Small intestine (tissue), 7 donors: ENCODE results near the gene AGO4. TPM values are rescaled to one million over a fixed set of nuclear protein-coding genes. Genes with fewer than 3 reads are reported as not detected.

Source experiments
- DNase-seq, 2 donors: peaks; one replicate each; pipeline versions ENCODE4 v3.0.0 to v3.0.0-alpha.2; 2013
- FAIRE-seq: peaks from 2 replicates; lab custom pipeline; 2012; peaks lifted over from hg19 to GRCh38; lab: Jason Lieb, UNC
- H3K27ac ChIP-seq, 3 donors: one replicate each; pipeline ENCODE4 v1.5.1; 2013; ENCODE audit warnings: low read length in 2 of 3, mild to moderate bottlenecking in 2 of 3, control low read depth in 1 of 3, inconsistent platforms in 1 of 3, low read depth in 1 of 3, moderate library complexity in 1 of 3
- H3K27me3 ChIP-seq, 3 donors: one replicate each; pipeline ENCODE4 v1.6.1; 2013; ENCODE audit warnings: low read length in 3 of 3, inconsistent platforms in 1 of 3; ENCODE audit not compliant: control insufficient read depth in 3 of 3, insufficient read depth in 3 of 3
- H3K36me3 ChIP-seq, 3 donors: one replicate each; pipeline ENCODE4 v1.6.1; 2013; ENCODE audit warnings: low read length in 3 of 3, inconsistent platforms in 1 of 3, low read depth in 1 of 3, mild to moderate bottlenecking in 1 of 3, moderate library complexity in 1 of 3; ENCODE audit not compliant: control insufficient read depth in 3 of 3, insufficient read depth in 2 of 3
- H3K4me1 ChIP-seq, 3 donors: one replicate each; pipeline ENCODE4 v1.6.1; 2013; ENCODE audit warnings: low read length in 2 of 3, inconsistent platforms in 1 of 3, low read depth in 1 of 3, mild to moderate bottlenecking in 1 of 3, moderate library complexity in 1 of 3; ENCODE audit not compliant: control insufficient read depth in 3 of 3, insufficient read depth in 2 of 3
- H3K4me3 ChIP-seq, 3 donors: one replicate each; pipeline ENCODE4 v1.5.1; 2013; ENCODE audit warnings: low read length in 3 of 3, control low read depth in 1 of 3, inconsistent platforms in 1 of 3, low read depth in 1 of 3, mild to moderate bottlenecking in 1 of 3, moderate library complexity in 1 of 3
- H3K9me3 ChIP-seq, 2 donors: one replicate each; pipeline ENCODE4 v1.6.1; 2013; ENCODE audit warnings: low read depth in 1 of 2, low read length in 1 of 2; ENCODE audit not compliant: control insufficient read depth in 2 of 2, insufficient read depth in 1 of 2
- WGBS, 3 donors: extraction: QIAGEN DNeasy Blood & Tissue Kit; methylation state at CpG; one replicate each; pipeline ENCODE4 v1.1.7; 2013; 5-methylcytosine and 5-hydroxymethylcytosine counted together
- polyA plus RNA-seq, 4 donors: library from polyadenylated mRNA; stranded (reverse) in 3 of 4; unstranded in 1 of 4; fragments of 200-250 nt in 3 of 4; fragments of 120-200 nt in 1 of 4; gene quantifications; one replicate each; pipeline versions ENCODE4 v1.2.1 to v1.2.3, GENCODE V29; 2013
- donor health status: healthy with polysubstance abuse.
- donor health status: control.
- donor health status: control.
- donor health status: Bipolar disorder and iron deficiency.
- donor health status: healthy.

The AGO4 gene
- polyA plus RNA-seq, 4 donors: 4.3 to 18.4 (median 6.2) TPM

DNA sequence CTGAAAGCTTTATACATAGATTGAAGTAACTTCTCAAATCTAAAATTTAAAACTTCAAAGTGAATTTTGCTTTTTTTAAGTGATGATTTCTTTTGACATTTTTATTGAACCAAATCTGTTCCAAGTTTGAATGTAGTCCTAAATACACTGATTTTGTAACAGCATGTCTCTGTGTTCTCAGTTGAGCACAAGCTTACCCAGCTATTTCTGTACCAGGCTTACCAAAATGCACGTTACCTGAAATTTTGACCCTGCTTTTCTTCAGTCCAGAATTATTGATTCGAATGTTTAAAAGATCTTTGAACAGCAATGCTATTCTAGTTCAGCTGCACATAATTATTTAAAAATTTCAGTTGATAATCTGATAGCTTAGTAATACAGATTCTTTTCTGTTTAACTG is 25.6 kb downstream of the AGO4 start:
- H3K27me3 ChIP-seq: no peaks in the 10 kb centered on the region
- WGBS, 3 donors: 93 to 95% (median 93%) methylated on average over 2 of the region's 2 CpGs
- peaks cover 0 to 3% of the 10 kb centered on the region in 2 donors for H3K9me3 ChIP-seq
- peaks cover 6 to 41% (median 9%) of the 10 kb centered on the region in 3 donors for H3K36me3 ChIP-seq
- no peak overlapping the region for H3K4me3 ChIP-seq
- DNase-seq: no peak
- H3K27ac ChIP-seq: no peak overlapping the region
- FAIRE-seq: no peak
- no peaks in the 10 kb centered on the region for H3K4me1 ChIP-seq

- Histone ChIP-seq H3K36me3 (peaks cover 5 to 42% (median 7%) of the 10 kb centered on the region in 3 donors), H3K27me3 (no peaks in the 10 kb centered on the region), H3K9me3 (peaks cover 0 to 3% of the 10 kb centered on the region in 2 donors), H3K4me1 (no peaks in the 10 kb centered on the region), H3K27ac (no peak overlapping the region), H3K4me3 (no peak overlapping the region)
- FAIRE-seq (no peak), DNase-seq (no peak)
- 94 to 98% (median 98%) methylated on average over 2 of the region's 2 CpGs for WGBS, 3 donors
Measured at GRCh38 chr1:35834218-35834617, 26.4 kb downstream of the AGO4 start.

- WGBS, 3 donors: 61 to 83% (median 78%) methylated on average over 2 of the region's 2 CpGs
- DNase-seq: no peak
Measured at GRCh38 chr1:35835398-35835797, 27.6 kb downstream of the AGO4 start.

GRCh38 chr1:35836734-35837133 is 28.9 kb downstream of the AGO4 start:
- peaks cover 5 to 37% (median 10%) of the 10 kb centered on the region in 3 donors for H3K36me3 ChIP-seq

More at GRCh38 chr1:35835398-35835797, 27.6 kb downstream of the AGO4 start:
- Histone ChIP-seq H3K27me3 (no peaks in the 10 kb centered on the region), H3K36me3 (peaks cover 5 to 35% (median 7%) of the 10 kb centered on the region in 3 donors), H3K9me3 (peaks cover 0 to 3% of the 10 kb centered on the region in 2 donors), H3K4me3 (no peak overlapping the region), H3K4me1 (no peaks in the 10 kb centered on the region), H3K27ac (no peak overlapping the region)
- FAIRE-seq: no peak

DNA sequence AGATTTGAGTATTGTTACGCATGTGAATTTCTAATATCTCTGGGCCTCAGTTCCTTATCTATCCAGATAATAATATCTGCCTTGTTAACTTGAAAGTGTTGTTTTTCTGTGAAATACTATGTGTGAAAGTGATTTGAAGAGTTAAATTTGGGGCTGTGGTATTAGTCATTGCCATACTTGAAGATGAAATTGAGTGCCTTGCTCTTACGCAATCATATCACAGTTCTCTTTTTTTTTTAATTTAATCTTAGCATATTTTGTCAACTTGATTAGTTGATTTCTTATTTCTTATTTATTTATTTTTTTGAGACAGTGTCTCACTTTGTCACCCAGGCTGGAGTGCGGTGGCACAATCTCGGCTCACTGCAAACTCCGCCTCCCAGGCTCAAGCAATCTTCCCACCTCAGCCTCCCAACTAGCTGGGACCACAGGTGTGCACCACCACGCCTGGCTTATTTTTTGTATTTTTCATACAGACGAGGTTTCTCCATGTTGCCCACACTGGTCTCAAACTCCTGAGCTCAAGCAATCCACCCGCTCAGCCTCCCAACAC is 31.0 kb downstream of the AGO4 start:
- H3K36me3 ChIP-seq: peaks cover 3 to 49% (median 8%) of the 10 kb centered on the region in 3 donors

More at GRCh38 chr1:35836734-35837133, 28.9 kb downstream of the AGO4 start:
- H3K9me3 ChIP-seq: peaks cover 0 to 3% of the 10 kb centered on the region in 2 donors
- WGBS, 3 donors: 96 to 100% (median 98%) methylated on average over 1 of the region's 1 CpG
- FAIRE-seq (no peak), DNase-seq (no peak)
- H3K4me3 ChIP-seq: no peak overlapping the region
- no peaks in the 10 kb centered on the region for H3K4me1 ChIP-seq
- no peaks in the 10 kb centered on the region for H3K27me3 ChIP-seq
- no peak overlapping the region for H3K27ac ChIP-seq

GRCh38 chr1:35844826-35845225 is 37.0 kb downstream of the AGO4 start:
- Histone ChIP-seq H3K27ac (peak overlapping the region in 1 of 3 donors; percentile 21), H3K4me3 (no peak overlapping the region), H3K36me3 (peaks cover 0 to 22% (median 6%) of the 10 kb centered on the region in 3 donors), H3K4me1 (no peaks in the 10 kb centered on the region), H3K9me3 (no peaks in the 10 kb centered on the region), H3K27me3 (no peaks in the 10 kb centered on the region)
- 52 to 71% (median 65%) methylated on average over 1 of the region's 1 CpG for WGBS, 3 donors
- no peak for FAIRE-seq
- DNase-seq: peak in 1 of 2 donors; percentile 16

More for the DNA sequence above, 31.0 kb downstream of the AGO4 start:
- 94 to 98% (median 96%) methylated on average over 8 of the region's 8 CpGs for WGBS, 3 donors
- no peak for DNase-seq
- Histone ChIP-seq H3K27ac (no peak overlapping the region), H3K27me3 (no peaks in the 10 kb centered on the region), H3K4me1 (no peaks in the 10 kb centered on the region), H3K4me3 (no peak overlapping the region), H3K9me3 (peaks cover 0 to 3% of the 10 kb centered on the region in 2 donors)
- FAIRE-seq: no peak

GRCh38 chr1:35845766-35846165 is 38.0 kb downstream of the AGO4 start:
- Histone ChIP-seq H3K9me3 (no peaks in the 10 kb centered on the region), H3K4me3 (no peak overlapping the region), H3K36me3 (peaks cover 0 to 23% (median 9%) of the 10 kb centered on the region in 3 donors), H3K27me3 (no peaks in the 10 kb centered on the region), H3K27ac (no peak overlapping the region), H3K4me1 (no peaks in the 10 kb centered on the region)
- FAIRE-seq: no peak
- DNase-seq: no peak
- 66 to 85% (median 82%) methylated on average over 1 of the region's 1 CpG for WGBS, 3 donors

DNA sequence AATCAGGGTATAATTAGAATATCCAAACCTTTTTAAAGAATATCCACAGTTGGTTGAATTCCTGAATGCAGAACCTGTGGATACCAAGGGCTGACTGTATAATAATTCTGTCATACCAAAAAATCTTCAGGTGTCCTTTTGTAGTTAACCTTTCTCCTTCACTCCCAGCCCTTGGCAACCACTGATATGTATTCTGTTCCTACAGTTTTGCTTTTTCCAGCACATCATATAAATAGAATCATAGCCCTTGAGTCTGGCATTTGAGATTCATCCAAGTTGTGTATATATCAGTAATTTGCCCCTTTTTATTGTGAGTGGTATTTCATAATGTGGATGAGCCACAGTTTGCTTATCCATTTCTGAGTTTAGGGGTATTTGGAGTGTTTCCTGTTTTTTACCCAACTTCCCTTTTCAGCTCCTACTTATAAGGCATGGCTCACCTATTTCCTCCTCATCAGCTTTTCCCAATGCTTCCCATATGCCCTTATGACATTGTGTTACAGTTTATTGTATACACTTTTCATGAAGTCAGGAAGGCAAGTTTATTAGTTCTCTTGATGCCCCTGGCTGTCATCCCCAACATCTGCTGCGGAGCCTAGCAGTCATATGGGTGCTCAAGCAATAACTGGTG is 40.2 kb downstream of the AGO4 start:
- no peak for FAIRE-seq
- 94 to 100% (median 96%) methylated on average over 1 of the region's 1 CpG for WGBS, 3 donors
- Histone ChIP-seq H3K4me3 (no peak overlapping the region), H3K4me1 (peaks cover 0 to 5% (median 0%) of the 10 kb centered on the region in 3 donors), H3K27me3 (no peaks in the 10 kb centered on the region), H3K9me3 (no peaks in the 10 kb centered on the region), H3K36me3 (peaks cover 0 to 10% (median 5%) of the 10 kb centered on the region in 3 donors), H3K27ac (no peak overlapping the region)
- DNase-seq: no peak
